NCI-H446 treated with DMSO at 0.1 percent for 48 hours (cell line): ENCODE data around the gene KRT6A.

Source experiments
- DNase-seq: peaks from one replicate; lab custom pipeline; 2025; lab: John Stamatoyannopoulos, UW

Gene KRT6A

DNA sequence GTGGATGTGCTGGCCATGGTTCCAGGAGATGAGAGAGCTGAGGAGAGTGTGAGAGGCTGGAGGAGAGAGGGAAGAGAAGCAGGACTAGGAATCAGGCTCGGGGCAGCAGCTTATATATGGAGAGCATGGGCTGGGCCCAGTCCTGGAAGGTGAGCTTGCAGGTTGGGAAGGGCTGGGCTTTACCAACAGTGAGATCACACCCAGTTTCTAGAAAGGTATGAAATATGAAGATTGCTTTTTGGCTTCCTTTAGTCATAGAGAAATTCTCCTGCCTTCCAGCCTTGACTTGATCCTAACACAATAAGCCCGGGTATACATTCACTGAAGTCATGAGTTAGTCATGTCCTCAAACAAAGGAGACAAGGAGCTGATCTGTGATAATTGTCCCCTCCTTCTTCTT is at the start of gene KRT6A:
KRT6A (minus strand) TSS at position 86 of the 400 bp plus-strand sequence; CDS start at position 17, 69 bp downstream.
- DNase-seq: no peak

DNA sequence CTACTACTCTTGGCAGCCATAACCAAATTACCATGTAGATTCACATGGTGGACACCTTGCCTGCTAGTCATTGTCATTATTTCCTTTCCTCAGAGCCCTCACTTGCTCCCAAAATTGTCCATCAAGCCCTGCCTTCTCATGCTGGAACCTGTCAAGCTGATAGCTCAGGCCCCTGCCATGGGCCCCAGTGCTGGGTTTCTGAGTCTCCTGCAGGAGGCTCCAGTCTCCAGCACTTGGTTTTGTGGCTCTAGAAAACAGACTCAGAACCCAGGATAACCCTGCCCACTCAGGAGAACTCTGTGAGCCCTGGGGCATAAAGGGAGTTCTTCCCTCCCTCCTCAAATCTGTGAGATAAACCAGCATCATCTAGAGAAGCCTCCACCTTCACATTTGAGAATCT is 49.1 kb upstream of the KRT6A start:
- DNase-seq: no peak

DNA sequence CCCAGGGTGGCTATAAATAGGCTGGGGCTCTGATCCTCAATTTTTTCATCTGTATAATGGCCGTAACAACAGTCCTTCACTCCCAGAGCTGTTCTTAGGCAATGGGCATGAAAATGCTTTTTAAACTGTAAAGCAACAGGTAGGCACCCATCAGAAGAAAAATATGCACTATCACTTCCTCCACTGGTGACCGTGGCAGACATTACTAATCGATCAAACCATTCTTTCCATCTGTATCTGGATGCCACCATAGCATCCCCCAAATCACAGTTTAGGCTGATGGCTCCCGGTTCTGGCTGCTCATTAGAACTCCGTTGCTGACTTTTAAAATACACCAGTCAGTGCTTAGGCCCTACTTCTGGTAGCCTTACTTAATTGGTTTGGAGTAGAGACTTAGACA is 48.7 kb upstream of the KRT6A start:
- no peak for DNase-seq

DNA sequence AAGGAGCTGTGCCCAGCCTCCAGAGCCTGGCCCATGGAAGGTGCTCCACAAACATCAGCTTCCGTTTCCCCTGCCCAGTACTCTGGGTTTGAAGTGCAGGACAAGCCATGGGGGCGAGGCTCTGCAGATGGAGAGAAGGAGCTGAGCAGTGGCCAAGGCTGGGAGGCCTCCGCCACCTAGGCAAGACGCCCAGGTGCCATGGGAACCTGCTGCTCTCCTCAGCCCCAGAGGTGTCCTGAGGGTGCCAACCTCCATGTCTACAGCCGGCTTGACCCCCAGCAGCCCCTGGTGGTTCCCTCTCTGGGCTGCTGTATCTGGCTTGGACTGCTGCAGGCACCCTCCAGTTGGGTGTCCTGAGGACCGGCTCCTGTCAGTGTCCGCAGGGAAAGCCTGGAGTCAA is 47.5 kb upstream of the KRT6A start:
- no peak for DNase-seq

DNA sequence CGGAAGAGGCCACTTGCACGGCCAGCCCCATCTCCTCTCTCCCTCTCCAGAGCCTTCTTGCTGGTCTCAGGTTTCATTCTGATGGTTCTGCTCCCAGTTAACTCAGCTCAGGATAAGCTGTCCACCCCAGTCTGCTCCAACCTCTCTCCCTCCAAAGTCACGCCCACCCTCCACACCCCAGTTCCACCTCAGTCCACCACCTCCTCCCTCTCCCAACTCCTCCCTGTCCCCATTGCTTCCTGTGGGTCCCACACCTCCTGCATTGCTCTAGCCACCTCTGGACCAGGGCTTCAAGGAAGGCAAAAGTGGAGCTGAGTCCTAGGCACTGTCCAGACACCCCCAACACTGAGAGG is 46.7 kb upstream of the KRT6A start:
- DNase-seq: no peak

DNA sequence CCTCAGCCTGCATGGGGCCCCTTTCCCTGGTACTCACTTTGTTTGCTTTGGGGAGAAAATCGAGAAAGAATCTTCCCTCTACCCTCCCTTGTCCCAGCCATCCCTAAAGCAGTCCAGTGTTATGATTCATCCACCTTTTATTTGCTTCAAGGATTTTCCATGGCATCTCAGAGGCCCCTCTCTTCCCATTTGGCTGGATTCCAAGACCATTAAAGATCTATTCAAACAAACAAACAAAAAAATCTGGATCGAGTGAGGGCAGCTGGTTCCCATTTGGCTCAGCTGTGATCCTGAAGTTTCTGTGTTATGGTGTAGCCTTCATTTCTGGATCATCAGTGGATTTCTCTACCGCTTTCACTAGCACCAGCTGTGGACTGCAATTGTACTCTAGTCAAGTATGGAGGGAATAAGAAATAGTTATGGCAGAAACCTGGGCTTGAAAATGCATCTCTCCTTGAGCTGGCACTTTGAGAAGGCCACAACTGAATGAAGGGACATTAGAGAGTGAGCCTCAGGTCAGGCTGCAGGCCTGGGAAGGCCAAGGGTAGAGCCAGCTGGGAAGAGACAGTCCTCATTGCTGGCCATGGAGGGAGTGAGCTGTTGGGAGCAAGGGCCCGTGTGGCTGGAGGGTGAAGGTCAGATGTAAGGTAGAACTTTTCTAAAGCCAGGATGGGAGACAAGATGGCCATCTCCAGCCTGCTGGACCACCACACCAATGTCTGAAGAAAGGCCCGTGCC is 46.2 kb upstream of the KRT6A start:
- DNase-seq: no peak

DNA sequence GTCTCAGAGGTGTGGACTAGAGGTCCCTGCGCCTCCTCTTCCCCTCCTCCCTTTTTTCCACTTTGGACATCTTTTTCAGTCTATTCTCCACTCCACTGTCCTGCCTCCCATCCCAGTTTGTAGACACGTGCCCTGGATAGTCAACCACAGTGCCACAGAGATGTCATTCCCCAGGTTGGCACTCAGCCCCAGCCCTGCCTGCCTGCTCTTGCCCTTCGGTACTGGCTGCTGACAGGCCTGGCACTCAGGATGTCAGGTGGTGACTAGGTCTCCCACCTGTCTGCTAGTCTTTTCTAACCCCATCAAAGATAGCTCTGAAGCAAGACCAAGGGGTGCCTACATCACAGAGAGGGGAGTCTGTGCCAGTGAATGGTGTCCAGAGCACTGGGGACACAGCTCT is 44.0 kb upstream of the KRT6A start:
- no peak for DNase-seq

DNA sequence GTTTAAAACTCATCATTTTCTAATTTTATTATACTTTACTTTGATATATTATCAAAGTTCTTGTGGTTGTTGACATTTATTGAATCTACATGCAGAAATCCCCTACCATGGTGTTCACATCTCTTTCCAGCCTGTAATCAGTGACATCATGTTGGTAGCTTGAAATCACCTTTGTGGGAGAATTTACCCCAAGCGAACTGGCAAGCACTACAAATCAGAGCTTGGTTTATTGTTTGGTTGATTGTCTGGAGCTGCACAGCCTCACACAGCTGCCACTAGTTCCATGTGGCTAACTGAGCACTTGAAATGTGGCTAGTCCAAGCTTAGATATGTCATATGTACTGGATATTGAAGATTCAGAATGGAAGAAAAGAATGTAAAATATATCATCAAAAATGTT is 42.5 kb upstream of the KRT6A start:
- no peak for DNase-seq

DNA sequence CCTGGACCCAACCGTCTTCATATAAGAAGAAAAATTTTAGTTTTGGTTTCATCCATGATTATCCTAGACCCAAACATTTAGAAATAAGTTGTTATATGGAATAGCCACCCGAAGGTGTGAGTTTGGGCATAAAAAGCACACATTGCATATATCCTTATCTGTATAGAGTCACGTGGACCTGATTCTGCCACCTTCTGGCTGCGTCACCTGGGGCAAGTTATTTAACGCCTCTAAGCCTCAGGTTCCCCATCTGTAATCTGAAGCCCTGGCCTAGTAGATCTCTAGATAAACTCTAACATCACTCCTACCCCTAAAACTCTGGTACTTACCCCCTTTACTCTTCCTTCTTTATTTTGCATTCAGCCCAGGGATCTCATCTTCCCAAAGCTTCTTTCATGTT is 41.4 kb upstream of the KRT6A start:
- no peak for DNase-seq

DNA sequence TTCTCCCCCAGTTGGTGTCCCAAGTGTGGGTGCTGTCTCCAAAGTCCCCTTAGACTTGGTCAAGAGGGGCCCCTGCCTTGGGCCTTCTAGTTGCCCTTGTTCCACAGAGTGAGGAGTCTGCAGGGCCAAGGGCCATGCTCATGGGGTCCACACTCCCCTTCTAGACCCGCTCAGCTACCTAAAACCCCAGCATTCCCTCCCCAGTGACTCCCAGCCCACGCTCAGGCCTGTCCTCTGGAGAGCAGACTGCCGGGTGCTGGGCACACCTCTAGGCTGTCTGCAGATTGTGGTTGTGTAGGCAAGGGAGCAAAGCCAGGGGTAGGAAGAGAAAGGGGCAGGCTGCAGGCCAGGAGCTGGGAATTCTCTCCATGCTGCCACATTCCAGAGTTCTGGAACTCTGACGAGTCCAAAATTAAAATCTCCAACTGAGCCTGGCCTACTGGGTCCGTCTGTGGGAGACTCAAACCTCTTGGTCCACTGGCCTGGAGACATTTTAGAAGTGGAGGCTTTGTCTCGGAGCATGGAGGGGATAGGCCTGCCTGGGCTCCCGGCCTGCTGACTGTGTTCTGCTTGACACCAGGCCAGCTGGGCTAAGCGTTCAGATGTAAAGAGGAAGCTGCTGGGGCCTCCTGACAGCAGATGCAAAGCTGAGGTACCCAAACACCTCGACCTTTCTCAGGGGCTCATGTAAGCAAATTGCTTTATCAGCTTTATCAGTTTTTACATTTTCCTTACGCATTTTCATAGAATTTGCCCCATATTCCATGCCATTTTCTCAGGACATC is 40.8 kb upstream of the KRT6A start:
- DNase-seq: no peak

DNA sequence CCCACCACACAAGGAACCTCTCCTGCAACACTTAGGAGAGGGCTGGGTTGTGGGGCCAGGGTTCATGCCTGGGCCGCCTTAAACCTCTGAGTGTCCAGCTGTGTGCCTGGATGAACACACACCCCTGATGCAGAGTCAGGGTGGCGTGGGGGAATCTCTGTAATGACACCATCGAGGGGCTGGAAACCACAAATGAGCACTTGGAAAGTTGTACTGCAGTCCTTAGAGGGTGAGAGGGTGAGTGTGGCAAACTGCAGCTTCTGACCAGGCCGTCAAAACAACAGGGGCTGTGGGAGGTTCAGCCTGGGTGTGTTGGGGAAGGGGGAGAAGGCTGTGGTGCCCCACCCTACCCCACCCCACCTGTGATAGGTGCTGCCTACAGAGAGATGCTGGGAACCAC is 39.6 kb upstream of the KRT6A start:
- DNase-seq: no peak

DNA sequence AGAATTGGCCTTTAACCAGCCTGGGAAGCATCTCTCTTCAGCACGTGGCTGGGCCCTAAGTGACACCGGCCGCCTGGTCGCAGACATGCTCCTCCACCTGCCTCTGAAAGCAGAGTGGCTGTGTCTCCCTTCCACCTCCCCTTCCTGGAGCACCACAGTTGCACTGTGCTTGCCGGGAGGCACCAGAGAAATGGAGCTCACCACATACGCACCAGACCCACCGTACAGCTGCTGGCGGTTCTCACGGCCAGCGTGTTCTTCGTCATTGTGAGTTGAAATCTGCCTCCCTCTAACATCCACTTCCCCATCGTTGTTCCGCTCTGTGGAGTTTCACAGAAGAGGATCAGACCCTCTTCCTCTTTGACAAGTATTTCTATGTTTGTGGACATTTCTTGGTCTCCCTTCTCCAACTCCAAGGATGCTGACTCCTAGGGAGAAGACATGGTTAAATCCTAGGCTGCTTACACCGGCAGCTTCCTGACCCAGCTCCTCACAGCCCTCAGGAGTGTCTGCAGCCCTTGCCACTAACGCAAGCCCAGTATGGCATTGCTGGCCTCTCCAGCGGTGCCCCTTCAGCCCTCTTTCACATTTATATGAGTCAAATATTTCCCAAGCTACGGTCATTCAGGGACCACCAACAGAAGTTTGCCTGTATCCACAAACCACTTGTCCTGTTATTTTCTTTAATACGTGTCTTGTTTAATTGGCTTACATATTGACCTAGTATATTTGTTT is 38.7 kb upstream of the KRT6A start:
- no peak for DNase-seq

DNA sequence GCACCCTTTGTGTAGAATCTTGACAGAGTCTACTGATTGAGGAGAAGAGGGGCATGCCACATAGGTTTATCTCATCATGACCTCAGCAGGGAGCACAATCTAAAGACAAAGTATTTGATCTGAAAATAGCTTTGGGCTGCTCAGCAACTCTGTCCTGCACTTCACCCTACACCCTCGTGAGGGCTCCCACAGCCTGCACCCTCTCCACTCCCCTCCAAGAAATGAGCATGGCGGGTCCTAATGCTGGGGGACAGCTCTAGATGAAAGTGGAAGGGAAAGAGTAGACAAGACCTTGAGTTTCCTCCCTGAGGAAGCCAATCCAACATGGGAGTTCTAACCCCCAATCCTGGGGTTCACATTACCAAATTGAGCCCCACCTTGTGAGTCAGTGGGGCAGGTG is 37.8 kb upstream of the KRT6A start:
- no peak for DNase-seq

DNA sequence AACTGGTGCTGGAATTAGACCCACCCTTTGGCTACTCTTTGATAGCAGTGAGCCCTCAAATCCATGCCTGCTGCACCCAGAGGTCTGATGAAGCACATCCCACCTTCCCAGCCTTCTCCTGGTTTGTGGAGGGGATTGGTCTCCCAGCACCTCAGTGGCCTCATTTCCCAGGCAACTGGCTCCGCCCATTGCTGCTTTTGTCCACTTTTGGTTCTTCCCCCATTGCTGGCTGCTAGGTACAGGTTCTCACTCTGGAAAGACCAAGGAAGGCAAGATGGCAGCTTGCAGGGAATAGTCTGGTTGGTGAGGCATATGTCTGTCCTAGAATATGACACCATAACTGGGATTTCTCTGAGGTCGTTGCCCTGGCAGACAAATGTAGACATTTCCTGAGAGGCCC is 37.3 kb upstream of the KRT6A start:
- no peak for DNase-seq

DNA sequence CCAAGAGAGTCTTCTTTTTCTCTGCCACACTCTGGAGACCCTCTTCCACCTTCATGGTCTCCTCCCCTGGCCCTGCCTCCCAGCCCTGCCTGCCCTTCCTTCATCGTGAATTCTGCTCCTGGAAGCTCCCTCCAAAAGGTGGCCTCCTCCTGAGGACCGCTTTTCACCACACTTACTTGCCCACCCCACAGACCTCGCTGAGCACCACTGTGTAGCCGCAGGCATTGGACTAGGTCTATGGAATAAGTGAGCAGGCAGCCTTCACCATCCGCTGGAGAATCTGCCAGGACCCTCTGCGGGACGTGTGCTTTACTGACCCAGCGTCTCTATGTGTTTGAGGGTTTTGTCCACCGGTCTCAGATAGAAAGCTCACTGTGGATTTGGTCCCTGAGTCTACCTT is 36.8 kb upstream of the KRT6A start:
- DNase-seq: no peak

DNA sequence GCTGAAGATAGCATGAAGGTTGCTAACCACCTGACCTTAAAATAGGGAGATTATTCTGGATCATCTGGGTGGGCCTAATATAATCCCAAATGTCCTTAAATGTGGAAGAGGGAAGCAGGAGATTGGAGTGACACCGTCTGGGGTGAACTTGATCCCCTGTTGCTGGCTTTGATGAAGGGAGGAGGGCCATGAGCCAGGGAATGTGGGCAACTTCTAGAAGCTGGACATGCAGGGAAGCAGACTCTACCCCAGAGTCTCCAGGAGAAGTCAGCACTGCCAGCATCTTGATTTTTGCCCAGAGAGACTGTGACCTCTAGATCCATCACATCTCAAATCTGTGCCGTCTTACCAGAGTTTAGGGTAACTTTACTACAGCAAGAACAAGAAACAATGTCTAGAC is 36.4 kb upstream of the KRT6A start:
- no peak for DNase-seq

DNA sequence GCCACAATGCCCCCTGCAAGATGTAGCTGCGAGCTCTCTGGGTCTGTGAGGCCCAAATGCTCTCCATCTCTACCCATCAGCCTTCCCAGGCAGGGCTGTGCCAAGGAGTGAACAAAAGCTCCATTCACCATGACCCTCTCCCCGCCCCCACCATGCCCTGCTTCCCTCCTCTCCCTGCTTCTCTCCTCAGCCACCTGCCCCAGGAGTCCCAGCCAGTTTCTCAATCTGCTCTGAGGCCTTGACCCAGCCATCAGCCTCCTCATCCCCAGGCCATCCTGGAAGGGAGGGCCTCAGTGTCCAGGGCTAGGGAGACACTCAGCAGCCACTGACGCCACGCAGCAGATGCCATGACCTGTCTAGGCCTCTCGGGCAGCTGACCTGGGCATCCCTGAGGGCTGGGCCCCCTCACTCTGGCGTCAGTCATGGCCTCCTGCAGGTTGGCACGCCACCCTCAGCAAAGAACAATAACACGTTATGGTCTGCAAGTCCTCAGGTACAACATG is 35.6 kb upstream of the KRT6A start:
- no peak for DNase-seq

DNA sequence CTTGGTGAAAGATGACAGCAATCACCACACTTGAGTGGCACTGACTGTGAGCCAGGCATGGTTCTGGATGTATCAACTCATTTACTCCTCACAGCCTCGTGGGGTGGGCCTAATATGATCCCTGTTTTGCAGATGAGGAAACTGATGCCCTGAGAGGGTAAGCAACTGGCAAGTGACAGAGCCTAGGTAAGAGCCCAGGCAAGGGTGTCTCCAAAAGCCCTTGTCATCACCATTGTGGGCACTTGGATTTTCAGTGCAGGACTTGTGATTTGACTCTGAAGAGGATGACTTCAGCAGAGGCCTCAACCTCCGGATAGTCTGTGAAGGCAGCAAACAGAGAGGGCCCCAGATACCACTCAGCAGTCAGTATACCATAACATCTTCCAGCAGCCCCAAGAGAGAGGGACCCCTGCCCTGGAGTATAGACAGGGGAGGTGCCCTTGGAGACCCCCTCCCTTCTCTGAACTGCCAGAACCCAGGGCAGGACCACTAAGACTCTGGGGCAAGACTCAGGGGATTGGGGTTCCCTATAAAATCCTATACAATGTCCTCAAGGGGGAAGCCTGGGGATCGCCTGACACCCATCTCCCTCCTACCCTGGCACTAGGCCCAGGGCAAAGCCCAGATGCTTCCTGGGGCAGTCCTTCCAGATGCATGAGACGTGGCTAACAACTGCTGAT is 34.2 kb upstream of the KRT6A start:
- no peak for DNase-seq

DNA sequence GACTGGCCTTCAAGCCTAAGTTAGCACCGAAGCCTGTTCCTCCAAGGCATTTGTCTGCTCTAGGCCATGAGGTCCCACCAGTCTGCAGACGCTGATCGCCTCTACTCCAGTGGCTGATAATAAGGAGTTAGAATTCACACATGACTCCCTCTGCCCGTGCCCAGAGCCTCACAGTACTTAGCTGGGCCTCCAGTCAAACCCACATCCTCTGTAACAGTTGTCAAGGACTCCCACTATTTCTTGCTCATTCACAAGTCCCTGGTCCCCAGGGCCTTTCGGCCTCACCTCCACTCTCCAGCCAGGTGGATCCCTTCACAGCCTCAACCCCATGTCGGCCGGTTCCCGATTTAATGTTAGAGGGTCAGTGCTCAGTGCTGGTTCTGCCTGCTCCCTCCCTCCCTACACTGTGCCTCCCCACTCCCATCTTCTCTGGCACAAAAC is 33.5 kb upstream of the KRT6A start:
- DNase-seq: no peak

DNA sequence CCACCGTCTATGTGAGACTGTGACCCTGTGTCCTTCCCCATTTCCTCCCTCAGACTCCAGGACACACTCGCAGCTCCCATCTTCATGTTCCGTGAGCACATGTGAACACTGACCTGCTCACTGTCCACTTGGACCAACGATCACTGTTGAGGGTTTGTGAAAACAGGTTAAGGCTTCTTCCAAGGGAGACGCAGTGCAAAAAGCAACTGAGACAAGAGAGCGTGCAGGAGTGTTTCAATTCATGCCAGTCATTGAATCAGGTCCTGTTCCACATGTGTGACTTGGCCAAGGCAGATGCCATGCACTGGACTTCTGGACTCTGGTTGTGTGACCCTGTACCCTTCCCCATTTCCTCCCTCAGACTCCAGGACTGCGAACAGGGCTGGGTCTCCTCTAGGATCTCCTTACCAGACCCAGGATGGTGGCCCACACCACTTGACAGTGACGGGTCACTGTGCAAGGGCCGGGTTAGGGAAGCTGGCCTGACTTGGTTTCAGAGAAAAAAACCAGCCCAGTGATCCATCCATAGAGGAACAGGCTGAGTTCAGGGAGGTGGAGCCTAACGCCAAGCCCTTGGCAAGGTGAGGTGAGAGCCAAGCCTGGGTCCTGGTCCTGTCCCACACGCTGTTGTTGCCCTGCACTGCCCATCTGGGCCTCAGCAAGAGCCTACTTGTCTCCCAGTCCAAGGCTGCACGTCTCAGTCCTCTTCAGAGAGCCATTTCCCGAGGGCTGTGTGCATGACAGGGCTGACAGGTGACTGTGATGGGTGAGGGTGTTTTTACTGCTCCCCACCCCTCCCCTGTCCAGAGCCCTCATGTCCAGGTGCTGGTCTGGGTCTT is 32.8 kb upstream of the KRT6A start:
- DNase-seq: no peak

DNA sequence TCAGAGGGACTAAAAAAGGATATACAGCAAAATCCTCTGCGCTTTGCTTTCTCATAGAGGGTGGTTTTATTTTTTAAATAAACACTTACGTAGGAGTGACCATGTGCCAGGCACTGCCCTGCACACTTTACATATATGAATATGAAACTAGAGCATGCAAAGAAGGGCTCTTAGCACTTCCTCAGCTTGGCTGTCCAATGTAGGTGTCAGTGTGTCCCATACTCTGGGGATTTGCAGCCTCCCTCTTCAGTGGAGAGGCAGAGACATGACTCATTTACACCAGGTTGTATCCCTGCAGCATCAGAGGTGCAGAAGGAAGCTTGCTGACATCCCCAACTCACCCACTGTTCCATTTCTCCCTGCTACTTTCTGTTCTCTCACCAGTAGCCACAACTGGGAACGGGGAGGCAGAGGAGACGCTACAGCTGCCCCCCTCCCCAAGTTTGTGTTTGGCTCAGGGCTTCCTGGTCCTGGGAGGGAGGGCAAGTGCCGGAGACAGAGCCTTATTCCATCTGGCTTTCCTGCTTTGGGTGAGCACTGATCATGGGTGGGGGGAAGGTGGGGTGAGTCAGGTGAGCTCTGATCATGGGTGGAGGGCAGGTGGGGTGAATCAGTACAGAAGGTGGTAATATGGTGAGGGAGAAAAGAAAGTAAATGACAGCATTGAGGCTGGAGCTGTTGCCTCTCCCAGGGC is 32.0 kb upstream of the KRT6A start:
- no peak for DNase-seq
